CD4-positive, alpha-beta T cell (primary cell): ENCODE results near the gene IFITM5. TPM values are rescaled to one million over a fixed set of nuclear protein-coding genes. Genes with fewer than 3 reads are reported as not detected.

Experiments used
- ATAC-seq: fragments of 200-7000 bp; cut with Tn5 transposase; one replicate; pipeline ENCODE4 v1.10.0; 2022; ENCODE audit warnings: mild to moderate bottlenecking; ENCODE audit not compliant: poor library complexity
- CTCF ChIA-PET: fragments of 350-600 bp; sonication (Branson Sonifier 250); formaldehyde crosslinking; loops from one replicate; lab custom pipeline; 2021; ENCODE audit warnings: antibody characterized with exemption, inconsistent platforms; lab: Charles Lee
- POLR2A ChIA-PET: fragments of 350-600 bp; sonication (Branson Sonifier 250); formaldehyde crosslinking; loops from one replicate; lab custom pipeline; 2021; ENCODE audit warnings: antibody characterized with exemption, inconsistent platforms; lab: Charles Lee
- DNase-seq, 14 experiments: peaks; one replicate each; pipeline ENCODE4 v3.0.0-alpha.2; 2013 to 2020; ENCODE audit warnings: mixed read lengths in 2 of 14
- H3K27ac ChIP-seq, 2 donors: one replicate each; pipeline versions ENCODE4 v1.5.1 to v1.7.0; 2013; ENCODE audit warnings: low read length in 2 of 2, low read depth in 1 of 2, mild to moderate bottlenecking in 1 of 2
- H3K27me3 ChIP-seq, 2 experiments: 1 replicate in 1 of 2; 2 replicates in 1 of 2; pipeline versions ENCODE4 v1.6.1 to v1.7.0; 2013; ENCODE audit warnings: low read length in 2 of 2, control low read depth in 1 of 2, mild to moderate bottlenecking in 1 of 2, moderate library complexity in 1 of 2; ENCODE audit not compliant: insufficient read depth in 2 of 2, control insufficient read depth in 1 of 2
- H3K36me3 ChIP-seq: one replicate; pipeline ENCODE4 v1.6.1; 2013; ENCODE audit warnings: low read length, control low read depth; ENCODE audit not compliant: insufficient read depth
- H3K4me1 ChIP-seq: one replicate; pipeline ENCODE4 v1.6.1; 2013; ENCODE audit warnings: low read length, control low read depth; ENCODE audit not compliant: insufficient read depth
- H3K4me3 ChIP-seq: one replicate; pipeline ENCODE4 v1.5.1; 2013; ENCODE audit warnings: mild to moderate bottlenecking, low read length, moderate library complexity
- H3K9me3 ChIP-seq, 2 experiments: 1 replicate in 1 of 2; 2 replicates in 1 of 2; pipeline versions ENCODE4 v1.6.1 to v1.7.0; 2013; ENCODE audit warnings: low read length in 2 of 2, mild to moderate bottlenecking in 2 of 2, control low read depth in 1 of 2, moderate library complexity in 1 of 2; ENCODE audit not compliant: control insufficient read depth in 1 of 2, insufficient read depth in 1 of 2
- H3K27ac Mint-ChIP-seq: one replicate; pipeline ENCODE4 v1.8.0; 2020; ENCODE audit warnings: mixed read lengths
- H3K27me3 Mint-ChIP-seq: one replicate; pipeline ENCODE4 v1.8.0; 2021; ENCODE audit warnings: mixed read lengths
- H3K36me3 Mint-ChIP-seq: one replicate; pipeline ENCODE4 v1.8.0; 2021; ENCODE audit warnings: low read depth, mixed read lengths
- H3K4me1 Mint-ChIP-seq: one replicate; pipeline ENCODE4 v1.8.0; 2021; ENCODE audit warnings: low read depth, mixed read lengths
- H3K4me3 Mint-ChIP-seq: one replicate; pipeline ENCODE4 v1.8.0; 2020; ENCODE audit warnings: mild to moderate bottlenecking, mixed read lengths
- H3K9me3 Mint-ChIP-seq: one replicate; pipeline ENCODE4 v1.8.0; 2020; ENCODE audit warnings: mixed read lengths
- intact Hi-C, 2 experiments: fragments of 100-400 bp; cut with DNase I in 1 of 2; cut with micrococcal nuclease in 1 of 2; formaldehyde crosslinking; loops; one replicate each; pipeline versions ENCODE4 v1.15.1 to v1.9.0; 2023 to 2025; cut with DNase I, micrococcal nuclease
- total RNA-seq, 174 experiments: library from RNA in 2 of 174; stranded (reverse) in 2 of 174; gene quantifications; one replicate each; pipeline ENCODE4 v1.2.3 and lab custom pipeline; 2021 to 2026
- TF ChIP-seq, protein P1 (sequence below): fragments of 200-600 bp; IDR thresholded peaks from one replicate; pipeline ENCODE4 v1.8.0; 2022; ENCODE audit warnings: antibody characterized with exemption, mild to moderate bottlenecking

The IFITM5 gene
- total RNA-seq, 2 experiments from 2014 or later: not detected

DNA sequence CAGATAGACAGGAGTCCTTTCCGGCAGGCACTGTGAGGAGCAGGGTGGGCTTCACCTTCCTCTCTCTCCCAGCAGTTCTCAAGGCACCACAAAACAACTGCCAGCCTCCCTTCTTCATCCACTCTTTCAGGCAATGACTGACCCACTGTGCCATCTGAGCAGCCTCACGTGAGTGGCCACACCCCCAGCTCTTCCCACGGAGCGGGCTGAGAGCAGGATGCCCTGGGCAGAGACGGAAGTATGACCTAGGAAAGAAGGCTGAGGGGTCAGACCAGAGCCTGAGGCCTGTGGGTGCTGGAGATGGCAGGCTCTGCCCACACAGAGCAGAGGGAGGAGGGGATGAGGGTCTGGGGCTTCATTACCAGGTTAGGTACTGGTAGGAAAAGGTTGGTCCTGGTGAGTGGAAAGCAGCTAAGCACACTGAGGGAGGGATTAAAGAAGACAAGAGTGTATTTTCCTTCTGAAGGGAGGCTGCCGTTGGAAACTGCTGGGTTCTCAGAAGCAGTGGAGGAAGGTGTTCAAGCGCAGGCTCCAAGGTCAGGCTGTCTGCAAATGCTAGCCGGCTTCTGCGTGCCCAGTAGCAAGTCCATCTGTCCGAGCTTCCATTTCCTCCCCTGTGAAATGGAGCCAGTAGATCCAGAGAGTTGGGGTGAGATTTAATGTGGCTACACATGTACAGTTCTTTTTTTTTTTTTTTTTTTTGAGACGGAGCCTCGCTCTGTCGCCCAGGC is 16.5 kb downstream of the IFITM5 start:
- H3K27ac Mint-ChIP-seq: peak overlapping the region; percentile 81
- H3K4me3 Mint-ChIP-seq: peak overlapping the region; percentile 93
- ChIA-PET CTCF (no interaction called here), POLR2A (interaction anchor here (0.7 to 7.5 kb wide), 6 partner anchors 14 to 86 kb away, joined by 3 to 185 read pairs (median 7); partner anchors contain the start of genes BET1L, PSMD13 and RIC8A)
- Histone ChIP-seq H3K27me3 (peaks cover 10 to 23% of the 10 kb centered on the region in 2 experiments), H3K36me3 (no peaks in the 10 kb centered on the region), H3K4me3 (no peak overlapping the region), H3K27ac (no peak overlapping the region), H3K9me3 (no peaks in the 10 kb centered on the region), H3K4me1 (peaks cover 69% of the 10 kb centered on the region)
- H3K4me1 Mint-ChIP-seq: peaks cover 55% of the 10 kb centered on the region
- DNase-seq: peak in 1 of 14 experiments; percentile 32
- intact Hi-C loops: no loop called here
- H3K27me3 Mint-ChIP-seq: peaks cover 14% of the 10 kb centered on the region
- H3K36me3 Mint-ChIP-seq: peaks cover 23% of the 10 kb centered on the region
- no peaks in the 10 kb centered on the region for H3K9me3 Mint-ChIP-seq
- TF ChIP-seq, protein P1, sequence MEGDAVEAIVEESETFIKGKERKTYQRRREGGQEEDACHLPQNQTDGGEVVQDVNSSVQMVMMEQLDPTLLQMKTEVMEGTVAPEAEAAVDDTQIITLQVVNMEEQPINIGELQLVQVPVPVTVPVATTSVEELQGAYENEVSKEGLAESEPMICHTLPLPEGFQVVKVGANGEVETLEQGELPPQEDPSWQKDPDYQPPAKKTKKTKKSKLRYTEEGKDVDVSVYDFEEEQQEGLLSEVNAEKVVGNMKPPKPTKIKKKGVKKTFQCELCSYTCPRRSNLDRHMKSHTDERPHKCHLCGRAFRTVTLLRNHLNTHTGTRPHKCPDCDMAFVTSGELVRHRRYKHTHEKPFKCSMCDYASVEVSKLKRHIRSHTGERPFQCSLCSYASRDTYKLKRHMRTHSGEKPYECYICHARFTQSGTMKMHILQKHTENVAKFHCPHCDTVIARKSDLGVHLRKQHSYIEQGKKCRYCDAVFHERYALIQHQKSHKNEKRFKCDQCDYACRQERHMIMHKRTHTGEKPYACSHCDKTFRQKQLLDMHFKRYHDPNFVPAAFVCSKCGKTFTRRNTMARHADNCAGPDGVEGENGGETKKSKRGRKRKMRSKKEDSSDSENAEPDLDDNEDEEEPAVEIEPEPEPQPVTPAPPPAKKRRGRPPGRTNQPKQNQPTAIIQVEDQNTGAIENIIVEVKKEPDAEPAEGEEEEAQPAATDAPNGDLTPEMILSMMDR: no peak
- no peak for ATAC-seq

DNA sequence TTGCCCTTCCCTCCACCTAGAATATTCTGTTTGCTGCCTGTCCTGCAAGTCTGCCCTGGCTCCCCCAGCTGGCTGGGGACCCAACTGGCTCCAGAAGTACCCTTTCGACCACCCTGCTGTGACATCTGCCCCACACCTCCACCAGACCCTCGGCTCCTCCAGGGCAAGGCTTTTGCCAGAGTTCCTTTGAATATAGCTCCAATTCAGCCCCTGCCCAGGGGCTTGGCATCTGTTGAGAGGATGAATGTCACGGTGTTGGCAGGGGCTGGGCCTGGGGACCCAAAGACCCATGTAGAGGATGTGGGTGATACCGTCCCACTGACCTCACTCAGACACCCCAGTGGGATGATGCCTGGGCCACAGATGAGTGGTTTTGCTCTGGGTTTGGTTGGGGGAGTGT is 17.2 kb downstream of the IFITM5 start:
- Mint-ChIP-seq H3K9me3 (no peaks in the 10 kb centered on the region), H3K27ac (peak overlapping the region; percentile 81), H3K4me1 (peaks cover 58% of the 10 kb centered on the region), H3K4me3 (peak overlapping the region; percentile 93), H3K36me3 (peaks cover 20% of the 10 kb centered on the region), H3K27me3 (peaks cover 12% of the 10 kb centered on the region)
- CTCF ChIA-PET: no interaction called here
- intact Hi-C loops: no loop called here
- Histone ChIP-seq H3K4me1 (peaks cover 69% of the 10 kb centered on the region), H3K9me3 (no peaks in the 10 kb centered on the region), H3K27me3 (peaks cover 10 to 23% of the 10 kb centered on the region in 2 experiments), H3K36me3 (no peaks in the 10 kb centered on the region), H3K27ac (no peak overlapping the region), H3K4me3 (peak overlapping the region; percentile 53)
- DNase-seq: peak in 1 of 14 experiments; percentile 21
- TF ChIP-seq, protein P1: no peak
- ATAC-seq: no peak
- POLR2A ChIA-PET: interaction anchor here (0.7 to 9.1 kb wide), 8 partner anchors 7 to 86 kb away, joined by 3 to 185 read pairs (median 17); partner anchors contain the start of genes BET1L, PGGHG, PSMD13 and RIC8A

DNA sequence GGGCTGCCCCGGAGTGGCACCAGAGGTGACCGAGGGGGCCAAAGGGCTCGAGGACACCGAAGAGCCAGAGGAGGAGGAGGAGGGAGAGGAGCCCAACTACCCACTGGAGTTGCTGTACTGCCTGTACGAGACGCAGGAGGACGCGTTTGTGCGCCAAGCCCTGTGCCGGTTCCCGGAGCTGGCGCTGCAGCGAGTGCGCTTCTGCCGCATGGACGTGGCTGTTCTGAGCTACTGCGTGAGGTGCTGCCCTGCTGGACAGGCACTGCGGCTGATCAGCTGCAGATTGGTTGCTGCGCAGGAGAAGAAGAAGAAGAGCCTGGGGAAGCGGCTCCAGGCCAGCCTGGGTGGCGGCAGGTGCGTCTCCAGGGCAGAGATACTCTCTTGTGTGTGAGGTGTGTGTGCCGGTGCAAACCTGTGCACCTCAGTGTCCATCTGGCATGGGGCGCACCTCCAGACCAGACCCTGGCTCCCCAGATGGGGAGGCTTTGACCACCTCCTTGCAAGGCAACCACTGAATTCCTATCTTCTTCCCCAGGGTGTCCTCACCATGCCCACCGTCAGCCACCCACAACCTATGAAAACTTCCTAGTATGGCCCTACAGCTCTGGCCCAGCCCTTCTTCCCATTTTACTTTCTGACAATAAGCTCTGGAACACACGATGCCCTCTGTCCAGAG is 17.7 kb downstream of the IFITM5 start:
- Mint-ChIP-seq H3K9me3 (no peaks in the 10 kb centered on the region), H3K4me3 (peak overlapping the region; percentile 93), H3K36me3 (peaks cover 15% of the 10 kb centered on the region), H3K4me1 (peaks cover 58% of the 10 kb centered on the region), H3K27ac (peak overlapping the region; percentile 81), H3K27me3 (peaks cover 12% of the 10 kb centered on the region)
- peak; percentile 16 for ATAC-seq
- H3K27ac ChIP-seq: peak overlapping the region in 1 of 2 donors; percentile 4
- DNase-seq: peak in 1 of 14 experiments; percentile 59
- ChIA-PET CTCF (interaction anchor here (3.3 kb wide), 1 partner anchor 30 kb away, joined by 29 read pairs; no protein-coding TSS in a partner anchor), POLR2A (interaction anchor here (0.7 to 9.1 kb wide), 15 partner anchors 7 to 134 kb away, joined by 3 to 185 read pairs (median 7); partner anchors contain the start of genes BET1L, IFITM2, PGGHG and PSMD13)
- intact Hi-C loops: no loop called here
- peaks cover 10 to 23% of the 10 kb centered on the region in 2 experiments for H3K27me3 ChIP-seq
- H3K4me3 ChIP-seq: peak overlapping the region; percentile 53
- H3K9me3 ChIP-seq: no peaks in the 10 kb centered on the region
- no peaks in the 10 kb centered on the region for H3K36me3 ChIP-seq
- TF ChIP-seq, protein P1: no peak
- H3K4me1 ChIP-seq: peaks cover 64% of the 10 kb centered on the region
